ENCODE data around the gene GRIPAP1.
A peak's percentile ranks its signal among the peaks of the same experiment; 100 is the strongest.

The GRIPAP1 gene

GRCh38 chrX:48958635-48959094 is 43.4 kb downstream of the GRIPAP1 start:
- DNase-seq, result no peak

- DNase-seq, result peak; percentile 87
Measured at GRCh38 chrX:48957827-48958634, 44.0 kb downstream of the GRIPAP1 start.

- DNase-seq, result no peak
Measured at GRCh38 chrX:48957477-48957826, 44.6 kb downstream of the GRIPAP1 start, which contains the start of gene OTUD5. Gene OTUD5, minus strand, starts transcription at chrX:48957607. Its CDS starts 37 bp downstream, at chrX:48957570.

- DNase-seq, result no peak
Measured at GRCh38 chrX:48956728-48957414, 45.2 kb downstream of the GRIPAP1 start.

GRCh38 chrX:48948589-48948988 is 53.5 kb downstream of the GRIPAP1 start:
- DNase-seq, result no peak

GRCh38 chrX:48945517-48946348 is 56.3 kb downstream of the GRIPAP1 start:
- no peak for DNase-seq

GRCh38 chrX:48942895-48943294 is 59.2 kb downstream of the GRIPAP1 start:
- no peak for DNase-seq

- peak; percentile 30 for DNase-seq
Measured at GRCh38 chrX:48940404-48940955, 61.6 kb downstream of the GRIPAP1 start.

- no peak for DNase-seq
Measured at GRCh38 chrX:48939524-48940228, 62.4 kb downstream of the GRIPAP1 start.

- no peak for DNase-seq
Measured at GRCh38 chrX:48938721-48939425, 63.2 kb downstream of the GRIPAP1 start.

- DNase-seq, result peak; percentile 77
Measured at GRCh38 chrX:48937054-48937907, 64.8 kb downstream of the GRIPAP1 start.

- DNase-seq, result no peak
Measured at GRCh38 chrX:48936429-48937053, 65.5 kb downstream of the GRIPAP1 start.

GRCh38 chrX:48935301-48935670 is 66.8 kb downstream of the GRIPAP1 start:
- no peak for DNase-seq

- no peak for DNase-seq
Measured at GRCh38 chrX:48934581-48935300, 67.3 kb downstream of the GRIPAP1 start.

GRCh38 chrX:48933757-48934156 is 68.3 kb downstream of the GRIPAP1 start:
- DNase-seq, result no peak

GRCh38 chrX:48927736-48928382 is 74.2 kb downstream of the GRIPAP1 start:
- DNase-seq, result no peak

- DNase-seq, result no peak
Measured at GRCh38 chrX:48927123-48927522, 74.9 kb downstream of the GRIPAP1 start.

- no peak for DNase-seq
Measured at GRCh38 chrX:48924270-48924669, 77.8 kb downstream of the GRIPAP1 start.

GRCh38 chrX:48923771-48924170 is 78.3 kb downstream of the GRIPAP1 start:
- no peak for DNase-seq

Data from GF-D8 (cell line).